GM21381 (cell line): ENCODE results near the gene TMEM116.

Source experiments
- ATAC-seq: cut with Tn5 transposase; IDR thresholded peaks from one replicate; pipeline ENCODE4 v1.9.1; 2021; ENCODE audit warnings: mild to moderate bottlenecking, moderate library complexity; ENCODE audit not compliant: unreplicated experiment

The TMEM116 gene

DNA sequence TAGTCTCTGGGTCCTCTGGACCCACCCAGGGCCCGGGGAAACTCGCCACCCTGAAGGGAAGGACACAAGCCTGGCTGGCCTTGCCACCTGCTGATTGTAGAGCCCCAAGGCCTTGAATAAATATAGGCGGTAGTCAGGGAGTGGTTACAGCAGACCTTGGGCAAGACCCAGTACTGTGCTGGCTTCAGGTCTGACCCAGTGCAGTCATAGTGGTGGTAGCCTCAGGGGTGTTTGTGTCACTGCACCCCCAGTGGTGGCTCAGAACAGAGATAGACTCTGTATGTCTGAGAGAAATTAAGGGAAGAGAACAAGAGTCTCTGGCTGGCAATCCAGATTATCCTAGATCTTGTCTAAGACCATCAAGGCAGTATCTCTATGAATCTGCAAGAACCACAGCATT lies 107.5 kb downstream of the TMEM116 start:
- no peak for ATAC-seq

DNA sequence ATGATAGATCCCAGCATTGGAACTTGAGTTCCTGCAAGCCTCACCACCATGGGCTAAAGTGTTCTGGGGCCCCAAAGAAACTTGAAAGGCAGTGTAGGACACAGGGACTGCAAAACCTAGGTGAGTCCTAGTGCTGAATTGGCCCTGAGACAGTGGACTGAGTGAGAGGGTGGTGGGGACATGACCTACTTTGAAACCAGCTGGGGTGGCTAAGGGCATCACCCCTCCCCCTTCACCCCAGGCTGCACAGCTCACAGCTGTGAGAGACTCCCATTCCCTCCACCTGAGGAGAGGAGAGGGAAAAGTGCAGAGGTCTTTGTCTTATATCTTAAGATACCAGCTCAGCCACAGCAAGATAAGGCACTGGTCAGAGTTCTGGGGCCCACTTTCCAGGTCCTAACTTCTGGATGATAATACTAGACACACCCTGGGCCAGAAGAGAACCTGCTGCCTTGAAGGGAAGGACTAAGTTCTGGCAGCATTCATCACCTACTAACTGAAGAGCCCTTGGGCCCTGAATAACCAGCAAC lies 108.5 kb downstream of the TMEM116 start:
- no peak for ATAC-seq

DNA sequence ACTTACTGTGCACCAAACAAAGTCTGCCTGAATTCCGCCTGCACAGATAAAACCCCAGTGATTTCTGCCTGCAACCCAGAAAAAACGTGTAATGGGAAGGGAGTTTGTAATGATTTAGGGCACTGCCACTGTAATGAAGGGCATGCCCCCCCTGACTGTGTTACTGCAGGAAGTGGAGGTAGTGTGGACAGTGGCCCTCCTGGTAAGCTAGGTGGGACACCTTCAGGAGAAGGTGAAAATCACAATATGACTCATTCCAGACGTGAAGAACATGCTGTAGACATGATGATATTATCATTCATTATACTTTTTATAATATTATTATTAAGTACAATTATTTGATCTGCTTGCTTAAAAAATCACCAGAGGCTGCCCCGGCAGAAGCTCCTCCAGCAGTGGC lies 111.8 kb downstream of the TMEM116 start:
- no peak for ATAC-seq

DNA sequence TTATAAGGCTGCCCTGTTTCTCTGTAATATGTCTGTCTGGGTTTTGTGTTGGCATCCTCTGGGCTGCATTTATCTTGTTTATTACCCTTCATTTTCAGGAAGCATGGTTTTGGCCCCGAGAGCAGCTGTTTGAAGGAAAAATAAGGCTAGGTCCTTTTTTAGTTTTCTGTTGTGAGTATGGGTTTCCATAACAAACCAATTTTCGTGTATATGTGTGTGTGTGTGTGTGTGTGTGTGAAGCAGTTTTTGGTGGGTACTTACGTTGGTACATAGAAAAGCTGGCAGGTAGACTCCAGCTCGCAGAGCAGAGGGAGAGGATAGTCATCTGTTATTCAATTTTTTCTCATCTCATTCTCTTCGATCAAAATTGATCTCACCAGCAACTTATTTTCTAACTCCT lies 118.4 kb downstream of the TMEM116 start:
- no peak for ATAC-seq

DNA sequence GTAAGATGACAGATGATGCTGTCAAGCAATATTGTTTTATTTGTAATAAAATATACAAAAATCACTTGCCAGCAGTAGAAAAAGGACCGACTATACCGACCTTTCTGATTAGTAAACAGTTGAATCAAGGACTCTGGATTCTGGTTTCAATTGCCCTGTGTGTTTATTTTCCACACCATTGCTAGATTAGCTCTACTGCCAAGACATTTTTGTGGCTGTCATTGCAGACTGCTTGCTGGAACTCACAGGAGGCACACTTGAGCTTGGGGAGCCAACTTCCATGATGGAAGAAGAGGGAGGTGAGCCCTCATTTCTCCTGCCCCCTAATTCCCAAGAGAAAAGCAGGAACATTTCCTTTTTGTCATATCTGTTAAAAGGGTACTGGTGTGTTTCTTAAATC lies 119.7 kb downstream of the TMEM116 start:
- ATAC-seq, result no peak

DNA sequence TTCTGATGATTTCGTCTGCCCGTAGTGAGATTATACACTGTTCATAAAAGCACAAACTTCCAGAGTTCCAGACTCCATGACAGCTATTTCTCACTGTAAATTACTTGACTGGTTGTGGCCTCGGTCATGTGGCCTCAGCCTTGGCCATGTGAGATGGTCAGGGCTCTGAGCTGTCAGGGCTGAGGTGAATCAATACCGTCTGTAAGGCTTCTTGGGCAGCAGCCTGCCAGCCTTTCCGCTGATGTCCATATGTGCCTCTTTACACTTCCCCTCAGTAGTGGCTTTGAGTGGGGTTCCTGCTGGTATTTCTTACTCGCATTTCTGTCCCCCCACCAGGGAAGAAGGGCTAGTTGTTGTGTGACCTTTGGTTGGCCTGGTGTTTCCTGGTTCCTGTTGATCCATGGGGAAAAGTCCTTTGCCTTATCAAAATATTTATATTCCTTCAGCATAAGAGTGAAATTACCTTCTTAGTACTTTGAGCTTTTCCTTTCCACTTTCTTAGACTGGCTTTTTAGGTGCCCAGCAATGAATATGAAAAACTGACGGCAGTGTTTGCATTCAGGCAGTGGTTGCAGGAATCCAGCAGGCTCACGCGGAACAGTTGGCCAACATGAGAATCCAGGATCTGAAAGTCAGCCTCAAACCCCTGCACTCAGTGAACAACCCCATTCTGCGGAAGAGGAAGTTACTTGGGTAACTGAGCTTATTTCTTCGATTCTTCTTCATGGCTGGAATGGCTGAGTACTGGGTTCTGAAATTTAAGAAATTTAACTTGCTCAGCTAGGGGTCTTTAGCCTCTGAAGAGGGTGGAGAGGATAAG lies 124.8 kb downstream of the TMEM116 start:
- no peak for ATAC-seq

DNA sequence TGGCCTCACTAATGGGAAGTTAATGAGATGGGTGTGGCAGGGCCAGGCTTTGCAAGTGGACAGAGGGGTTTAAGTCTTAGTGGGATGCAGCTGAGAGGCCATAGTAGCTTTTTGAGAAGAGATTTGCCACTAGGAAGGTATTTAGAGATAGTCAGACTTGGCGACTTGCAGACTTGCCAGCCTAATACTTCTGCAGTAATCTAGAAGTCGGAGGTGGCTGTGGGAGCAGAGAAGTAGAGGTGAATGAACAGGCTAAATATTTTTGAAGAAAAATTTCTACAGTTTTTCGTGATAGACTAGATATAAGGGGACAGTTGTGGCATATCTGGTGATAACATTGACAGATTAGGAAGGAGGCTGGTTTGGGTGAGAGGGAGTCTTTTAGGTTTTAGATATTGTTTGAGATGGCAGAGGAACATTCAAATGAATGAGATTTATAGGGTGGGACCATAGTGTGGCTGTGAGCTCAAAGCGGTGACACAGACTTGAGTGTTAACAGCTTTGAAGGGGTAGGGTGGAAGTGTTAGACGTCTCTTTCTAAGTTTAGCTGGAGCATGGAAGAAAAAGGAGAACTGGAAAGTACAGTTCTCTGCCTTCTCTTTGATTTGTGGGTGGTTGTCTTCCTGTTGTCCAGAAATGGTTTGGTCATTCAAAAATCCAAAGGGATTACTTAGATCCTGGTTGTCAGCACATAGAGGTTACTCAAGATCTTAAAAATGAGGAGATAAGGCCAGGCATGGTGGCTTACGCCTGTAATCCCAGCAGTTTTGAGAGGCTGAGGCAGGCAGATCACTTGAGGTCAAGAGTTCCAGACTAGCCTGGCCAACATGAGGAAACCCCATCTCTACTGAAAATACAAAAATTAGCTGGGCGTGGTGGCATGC lies 126.1 kb downstream of the TMEM116 start:
- ATAC-seq, result no peak

DNA sequence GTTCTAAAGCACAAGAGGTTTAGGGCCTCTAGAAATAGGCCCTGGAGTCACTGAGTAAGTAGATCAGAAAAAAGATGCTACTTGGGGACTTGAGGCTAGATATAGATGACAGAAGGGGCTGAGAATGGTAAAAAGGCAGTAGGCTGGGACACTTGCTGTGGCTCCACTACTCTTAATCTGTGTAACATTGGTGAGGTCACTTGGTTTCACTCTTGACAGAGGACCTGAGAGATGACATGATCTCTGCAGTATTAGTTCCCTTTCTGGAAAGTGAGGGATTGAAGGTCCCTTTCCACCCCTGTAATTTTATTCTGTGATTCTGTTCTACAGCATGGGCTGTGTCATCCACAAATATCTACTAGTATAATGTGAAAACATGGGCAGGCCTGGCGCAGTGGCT lies 131.2 kb downstream of the TMEM116 start:
- no peak for ATAC-seq
